Lung (tissue), 12 donors: ENCODE results near the gene POTEF. TPM values are rescaled to one million over a fixed set of nuclear protein-coding genes. Genes with fewer than 3 reads are reported as not detected.
"Not testable (repeated sequence)": the region's sequence is repeated elsewhere in the genome, so short reads cannot be mapped to it uniquely, and the experiment has no call there.

Source experiments
- ATAC-seq: fragments of 200-7000 bp; cut with Tn5 transposase; one replicate; pipeline ENCODE4 v1.9.1; 2020; ENCODE audit warnings: moderate number of reproducible peaks; ENCODE audit not compliant: insufficient read depth, low FRiP score
- DNase-seq, 3 donors: peaks; one replicate each; pipeline ENCODE4 v3.0.0-alpha.2; 2013 to 2017
- H3K27ac ChIP-seq, 2 donors: one replicate each; pipeline ENCODE4 v1.5.1; 2013; ENCODE audit warnings: mild to moderate bottlenecking in 2 of 2, moderate library complexity in 2 of 2, control low read depth in 1 of 2, inconsistent platforms in 1 of 2, low read depth in 1 of 2, low read length in 1 of 2
- H3K27me3 ChIP-seq, 3 donors: one replicate each; pipeline ENCODE4 v1.5.1; 2013; ENCODE audit warnings: low read length in 2 of 3; ENCODE audit not compliant: control insufficient read depth in 3 of 3, insufficient read depth in 3 of 3
- H3K36me3 ChIP-seq, 4 donors: one replicate each; pipeline ENCODE4 v1.5.1; 2013; ENCODE audit warnings: low read length in 4 of 4, mild to moderate bottlenecking in 1 of 4, moderate library complexity in 1 of 4; ENCODE audit not compliant: control insufficient read depth in 4 of 4, insufficient read depth in 4 of 4
- H3K4me1 ChIP-seq, 5 donors: one replicate each; pipeline ENCODE4 v1.5.1; 2013; ENCODE audit warnings: low read length in 5 of 5, mild to moderate bottlenecking in 2 of 5, moderate library complexity in 1 of 5; ENCODE audit not compliant: control insufficient read depth in 5 of 5, insufficient read depth in 5 of 5
- H3K4me3 ChIP-seq: one replicate; pipeline ENCODE4 v1.5.1; 2013; ENCODE audit warnings: mild to moderate bottlenecking, control low read depth, moderate library complexity
- H3K9ac ChIP-seq, 2 donors: one replicate each; pipeline ENCODE4 v1.5.1; 2013; ENCODE audit warnings: low read length in 2 of 2, control low read depth in 1 of 2; ENCODE audit not compliant: insufficient read depth in 1 of 2
- H3K9me3 ChIP-seq, 4 donors: one replicate each; pipeline ENCODE4 v1.5.1; 2013; ENCODE audit warnings: low read length in 3 of 4, mild to moderate bottlenecking in 1 of 4, moderate library complexity in 1 of 4; ENCODE audit not compliant: control insufficient read depth in 4 of 4, insufficient read depth in 3 of 4
- CTCF ChIP-seq: IDR thresholded peaks from 2 replicates; pipeline ENCODE4 v1.5.1; 2012; ENCODE audit warnings: mild to moderate bottlenecking; ENCODE audit errors: control extremely low read depth, extremely low read depth
- WGBS, 2 donors: extraction: QIAGEN DNeasy Blood & Tissue Kit; methylation state at CpG; one replicate each; pipeline ENCODE4 v1.1.7; 2013; 5-methylcytosine and 5-hydroxymethylcytosine counted together
- polyA plus RNA-seq, 2 donors: library from polyadenylated mRNA; stranded (reverse); fragments of 200-250 nt; gene quantifications; one replicate each; pipeline ENCODE4 v1.2.1, GENCODE V29; 2013
- total RNA-seq, 2 donors: library from RNA; depleted of rRNA in 1 of 2; stranded (reverse); fragments of >200 nt in 1 of 2; gene quantifications; one replicate each; pipeline ENCODE4 v1.2.1, GENCODE V29; 2014 to 2021
- donor health status: control.
- donor health status: control.
- donor health status: Bipolar disorder and iron deficiency.
- donor health status: healthy.
- donor health status: DM: yes; HTN: yes; CAD: no.

The POTEF gene
- total and polyA plus RNA-seq, 4 donors: 0.02 to 0.09 TPM; not detected in 2

- H3K9ac ChIP-seq: no peak overlapping the region
- H3K9me3 ChIP-seq: no peaks in the 10 kb centered on the region
- ATAC-seq (no peak), DNase-seq (no peak)
- TF ChIP-seq CTCF: no peak
- no peaks in the 10 kb centered on the region for H3K27me3 ChIP-seq
- H3K4me1 ChIP-seq: no peaks in the 10 kb centered on the region
- WGBS, 2 donors: 97% methylated on average over 8 of the region's 8 CpGs
- peaks cover 19 to 44% (median 25%) of the 10 kb centered on the region in 4 donors for H3K36me3 ChIP-seq
- no peak overlapping the region for H3K4me3 ChIP-seq
- H3K27ac ChIP-seq: no peak overlapping the region
Measured at GRCh38 chr2:130165293-130166016, 36.4 kb upstream of the POTEF start.

GRCh38 chr2:130162968-130163367 lies 33.9 kb upstream of the POTEF start:
- DNase-seq (no peak), ATAC-seq (no peak)
- Histone ChIP-seq H3K9me3 (no peaks in the 10 kb centered on the region), H3K4me3 (no peak overlapping the region), H3K9ac (no peak overlapping the region), H3K4me1 (no peaks in the 10 kb centered on the region), H3K27me3 (no peaks in the 10 kb centered on the region), H3K36me3 (peaks cover 16 to 48% (median 22%) of the 10 kb centered on the region in 4 donors), H3K27ac (no peak overlapping the region)
- no peak for TF ChIP-seq CTCF
- WGBS, 2 donors: 95 to 96% methylated on average over 9 of the region's 9 CpGs

GRCh38 chr2:130162486-130162885 lies 33.5 kb upstream of the POTEF start:
- H3K36me3 ChIP-seq: peaks cover 16 to 44% (median 20%) of the 10 kb centered on the region in 4 donors
- H3K27me3 ChIP-seq, H3K4me1 ChIP-seq, H3K9me3 ChIP-seq, H3K27ac ChIP-seq, H3K9ac ChIP-seq, ATAC-seq, H3K4me3 ChIP-seq, DNase-seq: not testable (repeated sequence)
- 97% methylated on average over 6 to 7 of the region's 7 CpGs for WGBS, 2 donors

- H3K4me1 ChIP-seq, H3K4me3 ChIP-seq, ATAC-seq, H3K9ac ChIP-seq, H3K9me3 ChIP-seq, DNase-seq, H3K27ac ChIP-seq, H3K27me3 ChIP-seq: not testable (repeated sequence)
- peaks cover 9 to 41% (median 13%) of the 10 kb centered on the region in 4 donors for H3K36me3 ChIP-seq
- WGBS, 2 donors: 89 to 91% methylated on average over 25 of the region's 25 CpGs
Measured at GRCh38 chr2:130160838-130161705, 32.0 kb upstream of the POTEF start.
